CD4-positive, alpha-beta T cell treated with Interleukin-10 for 1 hour (primary cell): ENCODE results near the gene NEURL1B.

ENCODE experiments used
- DNase-seq: peaks from one replicate; pipeline ENCODE4 v3.0.0-alpha.2; 2020

NEURL1B gene

DNA sequence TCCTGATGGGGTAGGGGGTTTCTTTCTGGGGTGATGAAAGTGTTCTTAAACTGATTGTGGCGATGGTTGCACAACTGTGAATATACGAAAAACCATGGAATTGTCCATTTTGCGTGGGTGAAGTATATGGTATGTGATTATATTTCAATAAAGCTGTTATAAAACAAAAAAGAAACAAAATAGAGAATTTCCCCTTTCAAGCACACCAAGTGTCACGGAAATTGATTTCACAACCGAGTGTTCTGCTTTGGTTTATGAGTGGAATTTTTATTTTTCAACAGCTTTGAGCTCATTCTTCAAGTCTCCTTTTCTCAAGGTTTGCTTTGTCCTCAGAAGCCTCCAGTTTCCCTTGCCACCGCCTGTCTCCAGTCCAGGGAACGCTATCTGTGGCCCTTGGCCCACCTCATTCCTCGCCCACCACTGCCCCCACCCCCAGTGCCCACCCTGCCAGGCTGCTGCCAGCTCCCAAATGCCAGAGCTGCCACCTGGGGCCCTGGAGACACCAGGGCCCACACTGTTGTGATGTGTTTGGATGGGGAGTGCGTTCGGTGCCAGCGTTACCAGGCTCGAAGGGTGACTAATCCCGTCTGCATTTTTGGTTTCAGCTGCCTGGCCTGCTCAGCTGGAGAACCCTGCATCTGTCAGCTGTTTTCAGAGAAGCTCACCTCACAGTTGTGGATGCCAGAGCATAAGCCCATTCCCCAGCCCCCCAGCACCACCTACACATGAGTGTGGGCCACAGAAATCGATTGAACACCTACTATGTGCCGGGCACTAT is 99.6 kb downstream of the NEURL1B start:
- no peak for DNase-seq
